HG03175 (cell line): ENCODE results near the gene PTPRN2.

Source experiments
- ATAC-seq: cut with Tn5 transposase; IDR thresholded peaks from one replicate; pipeline ENCODE4 v1.9.1; 2021; ENCODE audit warnings: mild to moderate bottlenecking, moderate library complexity; ENCODE audit not compliant: unreplicated experiment

The PTPRN2 gene

DNA sequence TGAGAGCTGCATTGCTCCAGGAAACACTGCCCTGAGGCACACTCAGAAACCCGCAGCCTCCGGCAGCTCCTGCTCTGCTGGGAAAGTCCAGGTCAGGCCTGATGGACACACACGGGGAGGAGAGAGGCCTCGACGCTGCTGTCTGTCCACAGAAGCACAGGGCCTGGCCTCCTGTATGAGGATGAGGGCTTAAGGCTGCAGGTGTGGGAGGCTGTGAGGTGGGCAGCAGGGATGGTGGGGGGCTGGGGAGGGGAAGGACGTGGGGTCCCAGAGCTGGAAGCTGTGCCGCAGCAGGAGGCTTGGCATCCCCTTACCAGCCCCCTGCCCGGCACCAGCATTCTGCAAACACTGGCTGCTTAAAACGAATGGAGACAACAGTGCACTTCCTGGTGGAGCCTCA, 1064.7 kb downstream of the PTPRN2 start:
- ATAC-seq = no peak

GRCh38 chr7:157522189-157522588, 1065.4 kb downstream of the PTPRN2 start:
- no peak for ATAC-seq

DNA sequence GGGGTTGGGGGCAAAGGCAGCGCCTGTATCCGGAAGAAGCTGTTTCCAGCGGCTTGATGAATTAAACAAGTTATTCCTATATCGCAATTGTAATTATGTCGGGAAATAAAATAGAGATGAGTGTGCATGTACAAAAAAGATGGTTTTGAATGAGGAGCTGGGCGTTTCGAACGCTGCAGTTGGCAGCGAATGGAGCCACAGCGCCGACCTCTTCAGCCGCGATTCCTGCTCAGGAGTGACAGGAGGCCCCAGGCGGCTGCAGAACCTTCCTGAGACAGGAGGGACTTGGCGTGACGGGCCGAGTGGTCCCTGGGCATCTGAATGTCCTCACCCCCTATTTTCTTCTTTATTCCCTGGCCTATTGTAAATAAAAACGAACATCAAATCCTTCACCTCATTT, 1065.9 kb downstream of the PTPRN2 start:
- ATAC-seq = no peak

- ATAC-seq = no peak
Measured at GRCh38 chr7:157521061-157521731, 1066.4 kb downstream of the PTPRN2 start.

- ATAC-seq = peak; percentile 95
Measured at GRCh38 chr7:157520249-157520648, 1067.4 kb downstream of the PTPRN2 start.

- peak; percentile 16 for ATAC-seq
Measured at GRCh38 chr7:157519798-157520244, 1067.8 kb downstream of the PTPRN2 start.

GRCh38 chr7:157519246-157519645, 1068.4 kb downstream of the PTPRN2 start:
- no peak for ATAC-seq

- no peak for ATAC-seq
Measured at GRCh38 chr7:157518514-157519175, 1069.0 kb downstream of the PTPRN2 start.

DNA sequence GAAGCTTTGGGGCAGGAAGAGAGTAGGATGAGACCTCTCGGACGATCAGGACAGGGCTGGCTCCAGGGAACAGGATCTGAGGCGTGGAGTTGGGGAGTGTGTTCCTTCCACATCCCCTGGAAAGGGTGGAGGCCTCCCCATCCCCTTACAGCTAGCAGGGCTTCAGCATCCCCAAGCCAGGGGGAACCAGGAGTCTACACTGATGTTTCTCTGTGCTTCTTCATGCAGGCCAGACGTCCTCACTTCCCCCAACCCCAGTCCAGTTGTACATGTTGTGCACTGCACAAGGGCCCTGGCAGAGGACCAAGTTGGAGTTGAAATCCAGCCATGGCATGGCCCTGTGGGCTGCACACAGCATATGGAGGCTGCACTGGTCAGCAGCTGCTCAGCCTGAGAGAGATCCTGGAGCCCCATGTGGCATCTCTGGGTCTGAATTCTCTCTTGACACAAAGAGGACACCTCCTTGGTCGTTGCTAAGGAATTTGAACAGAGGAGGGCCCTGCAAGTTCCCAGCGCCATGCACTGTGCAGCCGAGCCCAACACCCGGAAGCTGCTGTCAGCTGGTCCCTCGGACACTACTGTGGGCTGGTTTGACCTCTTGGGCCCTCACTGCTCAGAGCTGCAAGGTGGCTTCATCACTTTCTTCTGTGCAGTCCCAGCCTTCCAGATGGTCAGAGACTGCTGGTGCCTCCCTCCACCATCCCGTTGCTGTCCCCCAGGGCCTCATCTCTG, 1069.7 kb downstream of the PTPRN2 start:
- no peak for ATAC-seq

- no peak for ATAC-seq
Measured at GRCh38 chr7:157516911-157517781, 1070.5 kb downstream of the PTPRN2 start.

- ATAC-seq = no peak
Measured at GRCh38 chr7:157516311-157516710, 1071.3 kb downstream of the PTPRN2 start.

DNA sequence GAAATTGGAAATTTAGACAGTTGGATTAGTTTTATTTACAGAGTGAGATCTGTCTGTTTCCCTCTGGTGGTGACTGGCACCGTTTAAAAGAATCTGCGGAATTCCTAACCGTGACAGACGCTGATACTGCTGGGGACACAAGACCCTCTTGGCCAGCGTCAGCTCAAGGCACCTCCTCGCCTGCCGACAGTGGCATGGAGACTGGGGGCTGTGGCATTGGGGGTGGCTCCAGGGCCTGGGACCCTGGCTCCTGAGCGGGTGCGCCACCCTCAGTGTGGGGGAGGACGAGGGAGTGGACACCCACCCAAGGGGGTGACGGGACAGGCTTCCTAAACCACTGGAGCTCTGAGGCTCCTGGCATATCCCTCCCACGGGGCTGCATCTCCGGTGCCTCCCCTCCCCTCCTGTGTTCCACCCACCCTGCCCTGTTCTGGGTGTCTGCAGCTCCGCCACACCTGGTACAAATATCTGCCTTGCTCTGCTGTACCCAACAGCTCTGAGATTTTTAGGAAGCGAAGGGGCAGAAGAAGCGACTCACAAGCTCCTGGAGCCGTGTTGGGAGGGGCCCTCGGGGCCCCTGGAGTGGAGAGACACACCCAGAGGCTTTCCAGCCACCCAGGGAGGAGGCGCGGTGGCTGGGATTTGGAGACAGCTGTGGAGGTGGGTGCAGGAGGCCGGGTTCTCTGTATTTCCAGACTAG, 1072.1 kb downstream of the PTPRN2 start:
- no peak for ATAC-seq

GRCh38 chr7:157514746-157515145, 1072.9 kb downstream of the PTPRN2 start:
- no peak for ATAC-seq

DNA sequence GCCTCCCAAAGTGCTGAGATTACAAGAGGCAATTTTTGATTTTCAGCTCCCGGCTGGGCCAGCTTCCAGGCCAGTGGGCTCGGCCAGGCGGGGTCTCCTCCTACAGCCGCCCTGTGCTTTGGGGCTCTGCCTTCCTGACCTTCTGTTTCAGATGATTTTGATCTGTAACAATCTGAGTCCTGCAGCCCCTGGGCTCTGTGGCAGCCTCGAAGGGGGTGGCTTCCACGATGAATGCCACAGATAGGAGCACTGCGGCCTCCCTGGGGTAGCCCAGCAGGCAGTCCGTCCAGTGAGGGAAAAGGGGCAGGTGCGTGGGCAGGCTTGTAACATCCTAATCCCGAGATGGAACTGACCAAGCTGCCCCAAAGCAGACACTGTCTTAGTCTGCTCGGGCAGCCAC, 1073.3 kb downstream of the PTPRN2 start:
- no peak for ATAC-seq

GRCh38 chr7:157513682-157514081, 1073.9 kb downstream of the PTPRN2 start:
- ATAC-seq = no peak

DNA sequence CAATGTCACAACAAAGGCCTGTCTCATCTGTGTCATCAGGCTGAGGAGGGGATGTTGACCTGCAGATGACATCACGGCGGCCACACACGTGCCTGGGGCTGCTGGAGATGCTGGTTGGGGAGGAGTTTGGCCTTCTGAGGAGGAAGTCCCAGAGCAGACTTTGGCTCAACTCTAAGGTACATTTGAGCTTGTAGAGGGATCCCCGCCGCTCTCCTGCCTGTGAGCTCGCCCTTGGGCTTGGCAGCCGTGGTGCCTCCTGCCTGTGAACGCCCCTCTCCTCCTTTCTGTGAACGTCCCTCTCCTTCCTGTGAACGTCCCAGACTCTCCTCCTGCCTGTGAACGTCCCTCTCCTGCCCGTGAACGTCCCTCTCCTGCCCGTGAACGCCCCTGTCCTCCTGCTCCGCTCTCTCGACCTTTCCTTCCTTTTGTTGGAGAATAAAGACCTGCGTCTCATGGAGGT, 1074.4 kb downstream of the PTPRN2 start:
- ATAC-seq = no peak

DNA sequence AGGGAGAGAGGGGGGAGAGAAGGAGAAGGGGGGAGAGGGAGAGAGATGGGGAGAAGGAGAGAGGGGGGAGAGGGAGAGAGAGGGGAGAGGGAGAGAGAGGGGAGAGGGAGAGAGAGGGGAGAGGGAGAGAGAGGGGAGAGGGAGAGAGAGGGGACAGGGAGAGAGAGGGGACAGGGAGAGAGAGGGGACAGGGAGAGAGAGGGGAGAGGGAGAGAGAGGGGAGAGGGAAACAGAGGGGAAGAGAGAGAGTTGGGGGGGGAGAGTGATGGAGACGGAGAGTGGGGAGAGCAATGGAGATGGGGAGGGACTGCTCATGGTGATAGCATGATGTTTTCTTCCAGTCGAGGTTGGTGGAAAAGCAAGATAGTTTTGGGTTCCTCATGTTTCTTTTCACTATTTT, 1078.4 kb downstream of the PTPRN2 start:
- ATAC-seq = no peak

GRCh38 chr7:157508477-157508881, 1079.1 kb downstream of the PTPRN2 start:
- ATAC-seq = no peak

DNA sequence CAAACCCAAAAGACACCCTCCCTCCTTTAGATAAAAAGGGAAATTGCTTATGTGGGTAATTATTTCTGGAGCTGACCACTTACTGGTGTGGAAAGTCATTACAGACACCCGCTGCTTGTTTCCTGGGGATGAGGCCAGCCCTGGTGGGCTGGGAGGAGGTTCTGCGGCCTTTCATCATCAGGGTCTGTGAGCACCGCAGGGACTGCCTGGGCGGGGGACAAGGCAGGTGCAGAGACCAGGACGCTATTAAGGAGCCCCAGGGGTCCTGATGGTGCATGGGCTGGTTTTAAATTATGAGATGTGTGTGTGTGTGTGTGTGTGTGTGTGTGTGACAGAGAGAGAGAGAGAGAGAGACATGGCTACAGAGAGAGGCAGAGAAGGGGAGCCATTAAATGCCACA, 1079.6 kb downstream of the PTPRN2 start:
- no peak for ATAC-seq

- no peak for ATAC-seq
Measured at GRCh38 chr7:157506268-157506667, 1081.4 kb downstream of the PTPRN2 start.
